Activated naive CD8-positive, alpha-beta T cell treated with anti-CD3 and anti-CD28 coated beads, Interleukin-2, amount 10 ng/mL, durations not matched to agents 7 days and 5 days (primary cell): Measurements from ENCODE around the gene SDCCAG8. TPM values are rescaled to one million over a fixed set of nuclear protein-coding genes. Genes with fewer than 3 reads are reported as not detected.
"Not testable (repeated sequence)": the region's sequence is repeated elsewhere in the genome, so short reads cannot be mapped to it uniquely, and the experiment has no call there.

Source experiments
- ATAC-seq: fragments of 150-1000 bp; cut with Tn5 transposase; one replicate; pipeline ENCODE4 v1.10.0; 2021; ENCODE audit warnings: low read depth, moderate library complexity
- POLR2A ChIA-PET: fragments of 350-600 bp; sonication (Branson Sonifier 250); formaldehyde crosslinking; loops from one replicate; lab custom pipeline; 2021; ENCODE audit warnings: antibody characterized with exemption; lab: Charles Lee
- DNase-seq: peaks from one replicate; pipeline ENCODE4 v3.0.0; 2021
- H3K27ac Mint-ChIP-seq: one replicate; pipeline ENCODE4 v1.8.0; 2022; ENCODE audit warnings: mild to moderate bottlenecking, mixed read lengths
- H3K27me3 Mint-ChIP-seq: one replicate; pipeline ENCODE4 v1.8.0; 2022; ENCODE audit warnings: mild to moderate bottlenecking, moderate library complexity, mixed read lengths
- H3K36me3 Mint-ChIP-seq: one replicate; pipeline ENCODE4 v1.8.0; 2021; ENCODE audit warnings: mild to moderate bottlenecking, mixed read lengths
- H3K4me1 Mint-ChIP-seq: one replicate; pipeline ENCODE4 v1.8.0; 2021; ENCODE audit warnings: mixed read lengths
- H3K4me3 Mint-ChIP-seq: one replicate; pipeline ENCODE4 v1.8.0; 2022; ENCODE audit warnings: mild to moderate bottlenecking, moderate library complexity, mixed read lengths
- H3K9me3 Mint-ChIP-seq: one replicate; pipeline ENCODE4 v1.8.0; 2021; ENCODE audit warnings: mixed read lengths
- total RNA-seq, 2 experiments: library from RNA; stranded (reverse); gene quantifications; one replicate each; pipeline ENCODE4 v1.2.3, GENCODE V29; 2021

The SDCCAG8 gene
- total RNA-seq = 10 to 100 TPM; 27.3 to 32.7 TPM

- H3K9me3 Mint-ChIP-seq = no peaks in the 10 kb centered on the region
- H3K4me3 Mint-ChIP-seq = peak within 1 kb of the TSS; percentile 97
- peaks cover 32% of the 10 kb centered on the region for H3K4me1 Mint-ChIP-seq
- DNase-seq (peak; percentile 88), ATAC-seq (peak; percentile 78)
- H3K27me3 Mint-ChIP-seq = no peaks in the 10 kb centered on the region
- H3K36me3 Mint-ChIP-seq = peaks cover 6% of the 10 kb centered on the region
- POLR2A ChIA-PET = interaction anchor here (0.7 to 2.6 kb wide), 7 partner anchors 9 to 792 kb away, joined by 3 to 14 read pairs (median 5); no protein-coding TSS in a partner anchor
- H3K27ac Mint-ChIP-seq = peak within 1 kb of the TSS; percentile 99
Measured at GRCh38 chr1:243255791-243256512, at the start of gene SDCCAG8. TSS of gene SDCCAG8 (plus strand) at chr1:243256041. CDS start at chr1:243256174, 133 bp downstream.

DNA sequence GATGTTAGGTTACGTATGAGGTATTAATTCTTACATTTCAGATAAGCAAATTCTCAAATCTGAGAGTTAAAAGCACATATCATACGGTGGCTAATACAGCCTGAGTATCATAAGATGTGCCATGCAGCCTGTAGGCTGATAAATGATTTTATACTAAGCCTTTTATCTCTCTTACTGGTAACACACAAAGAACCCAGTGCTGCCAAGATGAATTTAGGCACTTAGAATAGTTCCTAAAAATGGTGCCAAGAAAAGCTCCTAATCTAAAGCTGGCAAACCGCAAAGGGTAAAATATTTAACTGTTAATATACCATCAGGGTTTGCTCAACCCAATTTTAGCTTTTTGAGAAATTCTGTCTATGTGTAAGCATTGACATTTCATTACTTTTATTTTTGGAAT lies 43.9 kb upstream of the SDCCAG8 start:
- H3K9me3 Mint-ChIP-seq, H3K4me1 Mint-ChIP-seq, H3K4me3 Mint-ChIP-seq, POLR2A ChIA-PET, H3K27ac Mint-ChIP-seq, DNase-seq, H3K27me3 Mint-ChIP-seq, ATAC-seq: not testable (repeated sequence)
- peaks cover 12% of the 10 kb centered on the region for H3K36me3 Mint-ChIP-seq

- Mint-ChIP-seq H3K27ac (no peak overlapping the region), H3K4me3 (no peak overlapping the region), H3K4me1 (no peaks in the 10 kb centered on the region), H3K27me3 (no peaks in the 10 kb centered on the region), H3K36me3 (peaks cover 21% of the 10 kb centered on the region), H3K9me3 (no peaks in the 10 kb centered on the region)
- POLR2A ChIA-PET = no interaction called here
- ATAC-seq (no peak), DNase-seq (no peak)
Measured at GRCh38 chr1:243213045-243213787, 42.6 kb upstream of the SDCCAG8 start.

DNA sequence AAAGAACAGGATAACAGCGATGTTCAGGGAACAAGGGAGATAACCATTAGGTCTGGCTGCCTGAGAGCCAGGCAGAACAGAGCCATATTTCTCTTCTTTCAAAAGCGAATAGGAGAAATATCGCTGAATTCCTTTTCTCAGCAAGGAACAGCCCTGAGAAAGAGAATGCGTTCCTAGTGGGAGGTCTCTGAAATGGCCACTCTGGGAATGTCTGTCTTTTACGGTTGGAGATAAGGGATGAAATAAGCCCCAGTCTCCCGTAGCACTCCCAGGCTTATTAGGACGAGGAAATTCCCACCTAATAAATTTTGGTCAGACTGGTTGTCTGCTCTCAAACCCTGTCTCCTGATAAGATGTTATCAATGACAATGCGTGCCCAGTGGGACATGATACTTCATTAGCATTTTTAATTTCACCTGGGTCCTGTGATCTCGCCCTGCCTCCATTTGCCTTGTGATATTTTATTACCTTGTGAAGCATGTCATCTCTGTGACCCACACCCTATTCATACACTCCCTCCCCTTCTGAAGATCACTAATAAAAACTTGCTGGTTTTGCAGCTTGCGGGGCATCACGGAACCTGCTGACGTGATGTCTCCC lies 40.5 kb upstream of the SDCCAG8 start:
- H3K9me3 Mint-ChIP-seq, DNase-seq, H3K4me1 Mint-ChIP-seq, H3K27ac Mint-ChIP-seq, ATAC-seq, H3K4me3 Mint-ChIP-seq, POLR2A ChIA-PET, H3K27me3 Mint-ChIP-seq: not testable (repeated sequence)
- peaks cover 27% of the 10 kb centered on the region for H3K36me3 Mint-ChIP-seq

- Mint-ChIP-seq H3K4me1 (no peaks in the 10 kb centered on the region), H3K4me3 (no peak overlapping the region), H3K9me3 (peaks cover 2% of the 10 kb centered on the region), H3K27ac (no peak overlapping the region), H3K27me3 (no peaks in the 10 kb centered on the region), H3K36me3 (peaks cover 37% of the 10 kb centered on the region)
- no peak for ATAC-seq
- DNase-seq = no peak
- POLR2A ChIA-PET = no interaction called here
Measured at GRCh38 chr1:243216741-243217140, 39.1 kb upstream of the SDCCAG8 start.

GRCh38 chr1:243217349-243217748 lies 38.5 kb upstream of the SDCCAG8 start:
- H3K4me1 Mint-ChIP-seq = no peaks in the 10 kb centered on the region
- no peak overlapping the region for H3K4me3 Mint-ChIP-seq
- peaks cover 2% of the 10 kb centered on the region for H3K9me3 Mint-ChIP-seq
- ATAC-seq (no peak), DNase-seq (no peak)
- POLR2A ChIA-PET = no interaction called here
- H3K36me3 Mint-ChIP-seq = peaks cover 40% of the 10 kb centered on the region
- H3K27ac Mint-ChIP-seq = no peak overlapping the region
- H3K27me3 Mint-ChIP-seq = no peaks in the 10 kb centered on the region

DNA sequence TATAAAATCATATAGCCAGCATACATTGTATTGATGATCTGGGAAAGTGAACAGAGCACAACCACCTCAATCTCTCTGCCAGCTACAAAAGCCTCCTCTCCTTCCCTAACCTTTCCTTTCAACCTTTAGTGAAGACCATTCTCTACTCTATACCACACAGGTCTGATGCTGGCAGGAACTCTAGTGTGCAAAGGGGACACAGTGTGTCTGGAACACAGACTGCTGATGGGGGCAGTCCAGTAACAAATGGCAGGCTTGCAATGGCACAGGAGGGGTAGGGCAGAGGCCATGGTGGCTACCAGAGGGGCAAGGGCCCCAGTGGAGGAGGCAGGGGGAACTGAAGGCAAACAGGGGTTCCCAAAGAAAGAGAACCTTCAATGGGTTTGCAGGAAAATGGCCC lies 37.8 kb upstream of the SDCCAG8 start:
- Mint-ChIP-seq H3K4me1 (no peaks in the 10 kb centered on the region), H3K4me3 (no peak overlapping the region)

GRCh38 chr1:243227622-243228021 lies 28.2 kb upstream of the SDCCAG8 start:
- Mint-ChIP-seq H3K27me3 (no peaks in the 10 kb centered on the region), H3K36me3 (peaks cover 39% of the 10 kb centered on the region), H3K4me3 (no peak overlapping the region), H3K4me1 (no peaks in the 10 kb centered on the region), H3K9me3 (peaks cover 23% of the 10 kb centered on the region), H3K27ac (no peak overlapping the region)
- no peak for DNase-seq
- POLR2A ChIA-PET = no interaction called here
- ATAC-seq = no peak

More for the DNA sequence above, 37.8 kb upstream of the SDCCAG8 start:
- ATAC-seq = no peak
- peaks cover 42% of the 10 kb centered on the region for H3K36me3 Mint-ChIP-seq
- no peaks in the 10 kb centered on the region for H3K27me3 Mint-ChIP-seq
- DNase-seq = no peak
- H3K27ac Mint-ChIP-seq = no peak overlapping the region
- peaks cover 2% of the 10 kb centered on the region for H3K9me3 Mint-ChIP-seq
- POLR2A ChIA-PET = no interaction called here

DNA sequence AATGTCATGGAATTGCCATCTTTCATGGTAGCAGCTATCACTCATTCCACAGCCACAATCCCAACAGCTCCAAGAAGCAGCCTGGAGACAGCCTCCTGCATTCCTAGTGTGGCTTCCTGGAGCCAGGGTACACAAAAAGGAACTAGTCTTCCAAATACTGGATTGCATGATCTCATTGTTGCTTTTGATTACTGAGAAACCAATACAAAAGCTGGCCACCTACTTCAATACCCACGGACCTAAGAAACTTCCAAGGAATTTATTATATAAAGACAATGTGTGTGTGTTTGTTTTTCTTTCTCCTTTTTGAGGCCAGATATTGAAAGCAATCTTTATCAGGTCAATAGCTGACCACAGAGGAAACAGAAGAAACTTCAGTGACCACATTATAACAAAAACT lies 26.3 kb upstream of the SDCCAG8 start:
- Mint-ChIP-seq H3K9me3 (peaks cover 25% of the 10 kb centered on the region), H3K27ac (no peak overlapping the region), H3K36me3 (peaks cover 35% of the 10 kb centered on the region), H3K27me3 (no peaks in the 10 kb centered on the region), H3K4me1 (no peaks in the 10 kb centered on the region), H3K4me3 (no peak overlapping the region)
- ATAC-seq (no peak), DNase-seq (no peak)
- POLR2A ChIA-PET = no interaction called here

- no peak overlapping the region for H3K27ac Mint-ChIP-seq
- no peaks in the 10 kb centered on the region for H3K4me1 Mint-ChIP-seq
- ATAC-seq (no peak), DNase-seq (no peak)
- H3K9me3 Mint-ChIP-seq = peaks cover 25% of the 10 kb centered on the region
- no peak overlapping the region for H3K4me3 Mint-ChIP-seq
- H3K36me3 Mint-ChIP-seq = peaks cover 35% of the 10 kb centered on the region
- no peaks in the 10 kb centered on the region for H3K27me3 Mint-ChIP-seq
- POLR2A ChIA-PET = no interaction called here
Measured at GRCh38 chr1:243230914-243231313, 24.9 kb upstream of the SDCCAG8 start.

DNA sequence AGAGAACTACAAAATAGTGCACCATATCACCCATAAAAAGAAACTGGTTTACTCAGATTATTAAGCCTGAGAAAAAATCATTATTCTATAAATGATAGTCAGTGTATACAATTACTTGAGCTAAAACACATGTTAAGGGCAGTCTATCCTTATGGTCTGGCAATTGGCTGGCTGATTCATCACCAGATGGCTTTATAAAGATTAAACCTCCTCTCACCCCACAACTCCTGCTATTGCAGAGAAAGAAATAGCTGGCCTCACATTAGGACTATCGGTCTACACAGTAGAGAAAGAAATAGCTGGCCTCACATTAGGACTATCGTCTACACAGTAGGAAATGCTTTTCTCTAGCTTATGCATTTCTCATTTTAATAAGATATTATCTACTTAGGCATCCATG lies 21.9 kb upstream of the SDCCAG8 start:
- no peak overlapping the region for H3K4me3 Mint-ChIP-seq
- no peak for DNase-seq
- H3K27ac Mint-ChIP-seq = no peak overlapping the region
- POLR2A ChIA-PET = no interaction called here
- H3K27me3 Mint-ChIP-seq = no peaks in the 10 kb centered on the region
- H3K36me3 Mint-ChIP-seq = peaks cover 48% of the 10 kb centered on the region
- ATAC-seq = no peak
- peaks cover 2% of the 10 kb centered on the region for H3K4me1 Mint-ChIP-seq
- peaks cover 20% of the 10 kb centered on the region for H3K9me3 Mint-ChIP-seq

DNA sequence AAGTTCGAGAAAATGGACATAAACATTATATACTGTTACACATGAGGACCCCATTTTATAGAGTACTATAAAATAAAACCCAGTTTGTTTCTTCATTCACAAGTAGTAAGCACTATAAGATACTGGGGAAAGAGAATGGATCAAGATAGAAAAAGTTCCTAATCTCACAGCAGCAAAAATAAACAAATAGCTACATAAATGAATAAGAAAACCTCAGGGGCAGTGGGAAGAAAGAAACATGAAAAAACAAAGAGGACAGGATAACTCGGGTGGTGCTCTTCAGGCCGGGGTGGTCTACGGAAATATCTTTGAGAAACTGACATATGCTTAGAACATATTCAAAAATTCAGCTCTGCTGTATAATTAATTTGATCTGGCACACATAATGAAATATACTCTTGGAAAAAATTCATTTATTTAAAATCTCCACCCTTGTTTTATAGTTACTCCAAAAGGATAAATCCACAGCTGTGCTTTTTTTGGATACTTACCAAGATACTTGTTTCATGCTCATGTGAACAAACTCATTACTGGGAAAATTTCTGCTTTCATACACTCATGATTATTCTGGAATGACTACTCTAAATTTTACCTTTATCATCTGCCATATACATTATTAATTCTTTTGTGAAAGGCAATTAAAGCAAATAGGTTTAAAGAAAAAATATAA lies 20.7 kb upstream of the SDCCAG8 start:
- ATAC-seq = no peak
- Mint-ChIP-seq H3K4me1 (peaks cover 2% of the 10 kb centered on the region), H3K9me3 (peaks cover 18% of the 10 kb centered on the region), H3K4me3 (no peak overlapping the region), H3K36me3 (peaks cover 44% of the 10 kb centered on the region), H3K27ac (no peak overlapping the region), H3K27me3 (no peaks in the 10 kb centered on the region)
- POLR2A ChIA-PET = no interaction called here
- DNase-seq = no peak

DNA sequence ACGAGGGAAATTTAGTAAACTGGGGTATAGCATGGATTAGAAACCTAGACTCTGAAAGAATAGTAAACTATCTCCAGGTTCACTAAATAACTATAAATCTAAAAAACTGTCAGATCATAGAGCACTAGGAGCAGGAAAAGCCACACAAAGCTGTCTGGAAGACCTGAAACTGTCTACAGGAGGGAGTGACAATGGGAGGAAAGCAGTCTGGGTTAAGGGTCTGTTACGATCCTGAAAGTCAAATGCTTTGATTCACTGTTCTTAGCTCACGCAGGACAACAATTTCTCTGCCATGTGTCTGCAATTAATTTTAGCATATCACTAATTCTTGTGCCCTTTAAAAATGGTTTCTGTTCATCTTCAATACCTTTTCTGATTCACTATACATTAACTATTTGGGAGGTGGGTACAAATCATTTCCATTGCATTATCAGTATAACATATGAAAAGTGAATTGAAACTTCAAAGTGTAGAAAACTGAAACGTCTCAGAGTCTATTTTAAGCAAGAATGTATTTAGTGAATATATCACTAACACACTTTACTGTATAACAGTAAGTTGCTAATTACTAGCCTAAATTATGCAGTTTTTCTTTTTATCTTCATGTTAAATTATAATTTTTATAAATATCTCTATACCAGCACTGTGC lies 19.1 kb upstream of the SDCCAG8 start:
- POLR2A ChIA-PET = no interaction called here
- H3K27me3 Mint-ChIP-seq = no peaks in the 10 kb centered on the region
- H3K4me3 Mint-ChIP-seq = no peak overlapping the region

More for the DNA sequence above, 19.1 kb upstream of the SDCCAG8 start:
- ATAC-seq = no peak
- DNase-seq = no peak
- peaks cover 3% of the 10 kb centered on the region for H3K4me1 Mint-ChIP-seq
- no peak overlapping the region for H3K27ac Mint-ChIP-seq
- peaks cover 11% of the 10 kb centered on the region for H3K9me3 Mint-ChIP-seq
- peaks cover 41% of the 10 kb centered on the region for H3K36me3 Mint-ChIP-seq
